Measurements from ENCODE around the gene SPATS2.
A peak's percentile ranks its signal among the peaks of the same experiment; 100 is the strongest.

SPATS2 gene

GRCh38 chr12:49556391-49557186 is 189.3 kb downstream of the SPATS2 start:
- no peak for DNase-seq (ENCODE audit: low read depth)

- no peak for DNase-seq (ENCODE audit: low read depth)
These were observed 190.1 kb downstream of the SPATS2 start for GRCh38 chr12:49557187-49557916.

- DNase-seq (ENCODE audit: low read depth): no peak
These were observed 190.6 kb downstream of the SPATS2 start for GRCh38 chr12:49557917-49558215.

GRCh38 chr12:49558526-49558925 is 191.3 kb downstream of the SPATS2 start:
- no peak for DNase-seq (ENCODE audit: low read depth)

GRCh38 chr12:49559011-49559675 is 191.9 kb downstream of the SPATS2 start:
- DNase-seq (ENCODE audit: low read depth): no peak

GRCh38 chr12:49560695-49561094 is 193.4 kb downstream of the SPATS2 start:
- no peak for DNase-seq (ENCODE audit: low read depth)

GRCh38 chr12:49562233-49562632 is 195.0 kb downstream of the SPATS2 start:
- DNase-seq (ENCODE audit: low read depth): no peak

GRCh38 chr12:49562831-49563230 is 195.6 kb downstream of the SPATS2 start:
- DNase-seq (ENCODE audit: low read depth): no peak

- no peak for DNase-seq (ENCODE audit: low read depth)
These were observed 196.9 kb downstream of the SPATS2 start for GRCh38 chr12:49563951-49564685.

- DNase-seq (ENCODE audit: low read depth): no peak
These were observed 197.6 kb downstream of the SPATS2 start for GRCh38 chr12:49564686-49565405.

GRCh38 chr12:49565406-49566265 is 198.4 kb downstream of the SPATS2 start:
- no peak for DNase-seq (ENCODE audit: low read depth)

GRCh38 chr12:49566361-49566760 is 199.1 kb downstream of the SPATS2 start:
- no peak for DNase-seq (ENCODE audit: low read depth)

GRCh38 chr12:49567302-49567610 is 200.0 kb downstream of the SPATS2 start:
- no peak for DNase-seq (ENCODE audit: low read depth)

GRCh38 chr12:49567611-49568441 is 200.6 kb downstream of the SPATS2 start, which contains the start of gene MCRS1:
MCRS1 (minus strand) TSS chr12:49568142; CDS start chr12:49566731, 1,411 bp downstream.
- DNase-seq (ENCODE audit: low read depth): peak; percentile 84

GRCh38 chr12:49568442-49569162 is 201.3 kb downstream of the SPATS2 start:
- no peak for DNase-seq (ENCODE audit: low read depth)
